GM23248 (cell line): Measurements from ENCODE around the gene CPA1.

Experiments
- EZH2 ChIP-seq: fragments of 200-600 bp; sonication (generic); IDR thresholded peaks from 2 replicates; pipeline ENCODE4 v1.6.1; 2018; ENCODE audit warnings: antibody characterized with exemption, mild to moderate bottlenecking; ENCODE audit not compliant: insufficient read depth, poor library complexity, severe bottlenecking
- EZH2phosphoT487 ChIP-seq: fragments of 200-600 bp; sonication (generic); IDR thresholded peaks from 2 replicates; pipeline ENCODE4 v1.6.1; 2018; ENCODE audit warnings: antibody characterized with exemption, moderate library complexity, mild to moderate bottlenecking, low read depth; ENCODE audit not compliant: insufficient read depth

GRCh38 chr7:130390486-130390885 lies 10.2 kb downstream of the CPA1 start:
- no peak for TF ChIP-seq EZH2phosphoT487
- no peak for TF ChIP-seq EZH2
